LNCaP clone FGC (cell line): ENCODE results near the gene PSMG3.
A peak's percentile ranks its signal among the peaks of the same experiment; 100 is the strongest.

ENCODE experiments used
- DNase-seq: peaks from one replicate; pipeline ENCODE4 v3.0.0-alpha.2; 2011; ENCODE audit warnings: low read depth
- H3K4me3 ChIP-seq: 2 replicates; pipeline ENCODE4 v1.5.1; 2011; ENCODE audit warnings: mild to moderate bottlenecking, low read depth, low read length, control low read depth
- CTCF ChIP-seq: IDR thresholded peaks from 2 replicates; pipeline ENCODE4 v1.5.1; 2012; ENCODE audit warnings: mild to moderate bottlenecking; ENCODE audit not compliant: control insufficient read depth, insufficient read depth; ENCODE audit errors: extremely low read depth

Gene PSMG3

GRCh38 chr7:1593091-1593866 is 23.4 kb upstream of the PSMG3 start:
- H3K4me3 ChIP-seq: no peak overlapping the region
- peak; percentile 14; the same call in 1 of the 2 replicates for TF ChIP-seq CTCF
- DNase-seq: no peak

- DNase-seq: no peak
- H3K4me3 ChIP-seq: no peak overlapping the region
- no peak for TF ChIP-seq CTCF
Measured at GRCh38 chr7:1592299-1592871, 22.6 kb upstream of the PSMG3 start.

- H3K4me3 ChIP-seq: no peak overlapping the region
- no peak for DNase-seq
- TF ChIP-seq CTCF: no peak
Measured at GRCh38 chr7:1591876-1592275, 22.0 kb upstream of the PSMG3 start.

- no peak overlapping the region for H3K4me3 ChIP-seq
- no peak for DNase-seq
- TF ChIP-seq CTCF: no peak
Measured at GRCh38 chr7:1591396-1591795, 21.6 kb upstream of the PSMG3 start.

- no peak overlapping the region for H3K4me3 ChIP-seq
Measured at GRCh38 chr7:1590887-1591286, 21.1 kb upstream of the PSMG3 start.

GRCh38 chr7:1590476-1590875 is 20.6 kb upstream of the PSMG3 start:
- H3K4me3 ChIP-seq: no peak overlapping the region
- no peak for DNase-seq
- no peak for TF ChIP-seq CTCF

More at GRCh38 chr7:1590887-1591286, 21.1 kb upstream of the PSMG3 start:
- DNase-seq: no peak
- no peak for TF ChIP-seq CTCF
